ENCODE results near the gene GSK3B. TPM values are rescaled to one million over a fixed set of nuclear protein-coding genes. Genes with fewer than 3 reads are reported as not detected.

The GSK3B gene
- total RNA-seq, 4 donors from 2014 or later = 29.4 to 39.8 (median 32.5) TPM

DNA sequence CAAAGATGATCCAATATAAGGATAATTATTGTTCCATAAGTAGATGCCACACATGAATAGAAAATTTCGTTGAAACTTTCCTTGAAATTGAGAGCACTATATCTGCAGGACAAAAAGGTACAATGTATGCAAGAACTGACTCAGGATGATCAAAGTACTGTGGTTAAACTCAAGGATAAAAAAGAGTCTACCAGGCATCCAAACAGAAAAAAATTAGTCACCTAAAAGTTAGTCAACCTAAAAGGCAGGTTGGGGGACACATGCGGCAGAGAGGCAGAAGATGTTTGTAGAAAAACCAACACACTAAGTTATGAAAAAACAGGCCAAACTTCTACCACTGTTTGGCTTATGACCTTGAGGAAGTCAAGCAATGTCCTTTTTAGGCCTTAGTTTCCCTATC, 68.7 kb downstream of the GSK3B start:
- TF ChIP-seq, protein P1, sequence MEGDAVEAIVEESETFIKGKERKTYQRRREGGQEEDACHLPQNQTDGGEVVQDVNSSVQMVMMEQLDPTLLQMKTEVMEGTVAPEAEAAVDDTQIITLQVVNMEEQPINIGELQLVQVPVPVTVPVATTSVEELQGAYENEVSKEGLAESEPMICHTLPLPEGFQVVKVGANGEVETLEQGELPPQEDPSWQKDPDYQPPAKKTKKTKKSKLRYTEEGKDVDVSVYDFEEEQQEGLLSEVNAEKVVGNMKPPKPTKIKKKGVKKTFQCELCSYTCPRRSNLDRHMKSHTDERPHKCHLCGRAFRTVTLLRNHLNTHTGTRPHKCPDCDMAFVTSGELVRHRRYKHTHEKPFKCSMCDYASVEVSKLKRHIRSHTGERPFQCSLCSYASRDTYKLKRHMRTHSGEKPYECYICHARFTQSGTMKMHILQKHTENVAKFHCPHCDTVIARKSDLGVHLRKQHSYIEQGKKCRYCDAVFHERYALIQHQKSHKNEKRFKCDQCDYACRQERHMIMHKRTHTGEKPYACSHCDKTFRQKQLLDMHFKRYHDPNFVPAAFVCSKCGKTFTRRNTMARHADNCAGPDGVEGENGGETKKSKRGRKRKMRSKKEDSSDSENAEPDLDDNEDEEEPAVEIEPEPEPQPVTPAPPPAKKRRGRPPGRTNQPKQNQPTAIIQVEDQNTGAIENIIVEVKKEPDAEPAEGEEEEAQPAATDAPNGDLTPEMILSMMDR (IDR thresholded peaks at IDR 0.05; ENCODE audit: low read depth) = no peak

DNA sequence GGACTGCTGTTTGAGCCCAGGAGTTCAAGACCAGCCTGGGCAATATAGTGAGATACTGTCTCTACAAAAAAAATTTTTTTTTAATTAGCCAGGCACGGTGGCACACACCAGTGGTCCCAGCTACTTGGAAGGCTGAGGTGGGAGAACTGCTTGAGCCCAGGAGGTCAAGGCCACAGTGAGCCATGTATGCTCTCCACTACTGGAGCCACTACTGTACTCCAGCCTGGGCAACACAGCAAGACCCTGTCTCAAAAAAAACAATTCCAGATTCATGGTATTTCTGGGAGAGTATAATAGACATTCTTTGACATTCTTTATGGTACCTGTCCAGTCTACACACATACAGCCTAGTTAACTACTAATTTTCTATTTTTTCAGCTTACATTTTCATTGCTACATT, 70.1 kb downstream of the GSK3B start:
- TF ChIP-seq, protein P1 (IDR thresholded peaks at IDR 0.05; ENCODE audit: low read depth) = no peak

DNA sequence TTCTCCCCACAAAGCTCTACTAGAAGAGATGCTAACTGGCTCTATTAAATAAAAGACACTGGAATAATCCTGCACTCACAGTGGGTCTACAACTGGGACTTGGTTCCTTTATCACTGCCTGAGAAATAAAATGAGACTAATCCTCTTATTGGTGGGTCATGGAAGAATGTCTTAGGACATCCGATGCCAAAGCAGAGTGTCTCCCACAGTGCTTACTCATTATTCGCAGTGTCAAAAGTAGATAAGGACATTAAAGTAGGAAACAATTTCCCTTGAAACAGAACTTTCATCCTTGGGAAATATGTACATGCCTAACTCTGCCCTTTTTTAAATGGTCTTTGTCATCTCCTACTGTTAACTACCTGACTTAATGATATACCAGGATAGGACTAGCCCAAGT, 71.5 kb downstream of the GSK3B start:
- TF ChIP-seq, protein P1 (IDR thresholded peaks at IDR 0.05; ENCODE audit: low read depth) = no peak

DNA sequence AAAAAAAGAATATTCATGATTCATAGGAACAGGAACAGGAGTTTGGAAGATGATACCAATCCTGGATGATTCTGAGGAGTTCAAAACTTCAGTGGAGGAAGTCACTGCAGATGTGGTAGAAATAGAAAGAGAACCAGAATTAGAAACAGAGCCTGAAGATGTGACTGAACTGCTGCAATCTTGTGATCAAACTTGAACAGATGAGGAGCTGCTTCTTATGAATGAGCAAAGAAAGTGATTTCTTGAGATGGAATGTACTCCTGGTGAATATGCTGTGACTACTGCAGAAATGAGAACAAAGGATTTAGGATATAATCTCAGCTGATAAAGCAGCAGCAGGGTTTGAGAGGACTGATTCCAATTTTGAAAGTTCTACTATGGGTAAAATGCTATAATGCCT, 72.7 kb downstream of the GSK3B start:
- TF ChIP-seq, protein P1 (IDR thresholded peaks at IDR 0.05; ENCODE audit: low read depth) = no peak

DNA sequence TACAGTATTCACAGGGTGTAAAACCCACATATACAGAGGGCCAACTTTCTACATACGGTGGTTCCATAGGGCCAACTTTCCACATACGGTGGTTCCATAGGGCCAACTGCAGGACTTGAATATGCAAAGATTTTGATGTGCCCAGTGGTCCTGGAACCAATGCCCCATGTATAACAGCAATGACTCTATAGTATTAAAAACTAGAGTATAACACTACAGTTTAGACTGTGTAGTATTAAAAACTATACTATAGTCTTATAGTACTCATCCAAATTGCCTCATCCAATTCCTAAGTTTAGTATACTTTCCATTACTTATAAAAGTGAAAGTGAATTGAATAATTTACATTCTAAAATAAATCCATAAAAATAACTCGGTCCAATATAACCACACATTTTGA, 75.9 kb downstream of the GSK3B start:
- TF ChIP-seq, protein P1 (IDR thresholded peaks at IDR 0.05; ENCODE audit: low read depth) = no peak

DNA sequence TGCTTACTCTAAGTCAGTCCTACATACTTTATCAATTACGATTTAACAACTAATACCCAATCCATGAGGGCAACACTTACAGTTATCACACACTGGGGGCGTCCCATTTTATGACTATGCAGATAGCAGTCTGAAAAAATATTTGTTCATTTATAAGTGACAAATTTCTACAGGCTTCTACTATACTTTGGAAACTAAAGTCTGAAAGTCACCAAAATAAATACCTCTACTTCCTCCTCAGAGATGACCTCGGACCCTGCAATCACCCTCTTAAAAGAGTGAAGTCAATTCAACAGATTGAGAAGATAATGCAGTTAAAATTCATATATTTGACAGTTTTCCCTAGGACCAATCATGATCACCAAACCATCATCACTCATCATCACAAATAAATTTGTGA, 76.6 kb downstream of the GSK3B start:
- TF ChIP-seq, protein P1 (IDR thresholded peaks at IDR 0.05; ENCODE audit: low read depth) = no peak

DNA sequence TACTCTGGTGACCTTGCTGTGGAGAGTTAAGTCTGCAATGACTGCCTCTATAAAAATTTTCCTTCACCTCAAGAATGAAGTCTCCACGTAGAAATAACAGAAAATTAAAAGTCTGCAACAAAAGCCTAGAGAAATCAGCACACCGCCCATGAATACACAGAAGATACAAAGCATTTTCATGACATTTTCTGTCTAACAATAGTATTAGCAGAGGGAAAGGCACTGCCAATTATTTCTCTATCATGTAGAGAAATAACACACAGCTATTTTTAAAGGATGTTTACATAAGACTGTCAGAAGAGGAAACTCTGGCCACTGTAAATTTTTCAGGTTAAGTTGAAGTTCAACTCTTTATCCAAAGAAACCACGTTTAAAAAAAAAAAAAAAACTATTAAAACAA, 80.8 kb downstream of the GSK3B start:
- TF ChIP-seq, protein P1 (IDR thresholded peaks at IDR 0.05; ENCODE audit: low read depth) = no peak

Measured in subcutaneous adipose tissue (tissue), 4 donors.